ENCODE measurements around the gene UBN1. TPM values are rescaled to one million over a fixed set of nuclear protein-coding genes. Genes with fewer than 3 reads are reported as not detected.
A peak's percentile ranks its signal among the peaks of the same experiment; 100 is the strongest.

The UBN1 gene, protein sequence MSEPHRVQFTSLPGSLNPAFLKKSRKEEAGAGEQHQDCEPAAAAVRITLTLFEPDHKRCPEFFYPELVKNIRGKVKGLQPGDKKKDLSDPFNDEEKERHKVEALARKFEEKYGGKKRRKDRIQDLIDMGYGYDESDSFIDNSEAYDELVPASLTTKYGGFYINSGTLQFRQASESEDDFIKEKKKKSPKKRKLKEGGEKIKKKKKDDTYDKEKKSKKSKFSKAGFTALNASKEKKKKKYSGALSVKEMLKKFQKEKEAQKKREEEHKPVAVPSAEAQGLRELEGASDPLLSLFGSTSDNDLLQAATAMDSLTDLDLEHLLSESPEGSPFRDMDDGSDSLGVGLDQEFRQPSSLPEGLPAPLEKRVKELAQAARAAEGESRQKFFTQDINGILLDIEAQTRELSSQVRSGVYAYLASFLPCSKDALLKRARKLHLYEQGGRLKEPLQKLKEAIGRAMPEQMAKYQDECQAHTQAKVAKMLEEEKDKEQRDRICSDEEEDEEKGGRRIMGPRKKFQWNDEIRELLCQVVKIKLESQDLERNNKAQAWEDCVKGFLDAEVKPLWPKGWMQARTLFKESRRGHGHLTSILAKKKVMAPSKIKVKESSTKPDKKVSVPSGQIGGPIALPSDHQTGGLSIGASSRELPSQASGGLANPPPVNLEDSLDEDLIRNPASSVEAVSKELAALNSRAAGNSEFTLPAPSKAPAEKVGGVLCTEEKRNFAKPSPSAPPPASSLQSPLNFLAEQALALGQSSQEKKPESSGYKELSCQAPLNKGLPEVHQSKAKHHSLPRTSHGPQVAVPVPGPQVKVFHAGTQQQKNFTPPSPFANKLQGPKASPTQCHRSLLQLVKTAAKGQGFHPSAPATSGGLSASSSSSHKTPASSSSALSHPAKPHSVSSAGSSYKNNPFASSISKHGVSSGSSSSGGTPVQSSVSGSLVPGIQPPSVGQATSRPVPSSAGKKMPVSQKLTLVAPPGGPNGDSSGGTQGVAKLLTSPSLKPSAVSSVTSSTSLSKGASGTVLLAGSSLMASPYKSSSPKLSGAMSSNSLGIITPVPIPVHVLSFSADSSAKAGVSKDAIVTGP (N-terminal part only)
- total RNA-seq (10 to 100 TPM; 31.3 to 38.6 TPM), polyA plus RNA-seq (ENCODE audit: insufficient read length in 6 of 6) (10 to 100 TPM; 31.5 to 41.1 (median 36.4) TPM)
- long read RNA-seq, donor 1, partial matches to known transcripts: 21 of 22 reads
- long read RNA-seq, donor 1, other reads (novel, unspliced or antisense): 0 of 22 reads
- long read RNA-seq, donor 2, partial matches to known transcripts: 11 of 11 reads
- long read RNA-seq, donor 2, other reads (novel, unspliced or antisense): 0 of 11 reads
- long read RNA-seq, donor 3: 0 reads
- long read RNA-seq, donor 4, partial matches to known transcripts: 3 of 4 reads
- long read RNA-seq, donor 4, other reads (novel, unspliced or antisense): 1 of 4 reads
- long read RNA-seq, donor 5: 0 reads
- long read RNA-seq, donor 6: 0 reads
- long read RNA-seq, donor 7, full-length matches to known transcripts: 1 of 1 reads
- long read RNA-seq, donor 7, partial matches to known transcripts: 0 of 1 reads
- long read RNA-seq, donor 7, other reads (novel, unspliced or antisense): 0 of 1 reads
- long read RNA-seq, donor 8: 0 reads
- long read RNA-seq, donor 9: 0 reads
- long read RNA-seq, donor 10, partial matches to known transcripts: 42 of 60 reads
- long read RNA-seq, donor 10, other reads (novel, unspliced or antisense): 17 of 60 reads
- long read RNA-seq, donor 11: 0 reads
- long read RNA-seq, donor 12: 0 reads

DNA sequence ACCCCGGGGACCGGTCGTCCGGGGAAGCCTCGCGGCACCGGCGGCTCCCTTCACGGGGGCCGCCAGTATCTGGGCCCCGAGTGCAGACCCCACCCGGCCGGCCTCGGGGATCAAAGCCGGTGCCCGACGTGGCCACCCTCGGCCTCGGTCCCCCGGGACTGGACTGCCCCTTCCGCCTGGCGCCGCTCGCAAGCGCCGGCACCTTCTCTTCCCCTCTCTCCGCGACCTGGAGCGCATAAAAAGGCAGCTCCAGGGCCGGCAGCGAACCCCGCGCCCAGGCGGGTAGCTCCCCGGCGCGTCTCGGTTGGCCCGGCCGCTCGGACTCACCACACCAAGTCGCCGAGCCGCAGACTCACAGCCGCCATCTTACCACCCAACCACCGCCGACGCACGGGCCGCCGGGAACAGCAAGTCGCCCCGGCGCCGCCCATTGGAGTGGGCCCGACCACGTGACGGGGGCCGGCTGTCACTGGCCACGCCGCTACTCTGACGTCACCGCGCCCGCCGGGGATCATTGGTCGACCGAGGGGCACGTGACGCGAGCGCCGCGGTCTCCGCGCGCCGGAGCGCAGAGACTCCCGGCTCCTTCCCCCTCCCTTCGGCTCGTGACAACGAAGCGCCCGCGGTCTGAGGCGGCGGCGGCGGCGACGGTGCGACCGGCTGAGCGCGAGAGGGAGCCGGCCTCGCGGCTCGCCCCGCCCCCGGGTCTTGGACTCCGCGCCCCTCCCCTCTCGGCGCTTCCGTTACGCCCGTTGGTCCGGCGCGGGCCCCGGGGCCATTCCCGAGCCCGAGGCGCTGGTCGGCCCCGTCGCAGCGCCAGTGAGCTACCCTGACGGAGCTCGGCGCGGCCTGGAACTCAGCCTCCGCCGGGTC, at the start of gene UBN1, which contains the start of gene GLYR1:
UBN1 (plus strand) TSS at position 581 of the 873 bp plus-strand sequence. CDS start 5,437 bp downstream, outside the sequence.
GLYR1 (minus strand) TSS at position 388 of the 873 bp plus-strand sequence; CDS start at position 365, 23 bp downstream.
- ATAC-seq: peak; percentile 95
- intact Hi-C loops (cut with DNase I): no loop called here
- peak within 1 kb of the TSS; percentile 88 to 99 for H3K4me3 ChIP-seq
- peaks cover 28 to 64% of the 10 kb centered on the region in 2 donors for H3K4me1 ChIP-seq
- TF ChIP-seq, protein P1, sequence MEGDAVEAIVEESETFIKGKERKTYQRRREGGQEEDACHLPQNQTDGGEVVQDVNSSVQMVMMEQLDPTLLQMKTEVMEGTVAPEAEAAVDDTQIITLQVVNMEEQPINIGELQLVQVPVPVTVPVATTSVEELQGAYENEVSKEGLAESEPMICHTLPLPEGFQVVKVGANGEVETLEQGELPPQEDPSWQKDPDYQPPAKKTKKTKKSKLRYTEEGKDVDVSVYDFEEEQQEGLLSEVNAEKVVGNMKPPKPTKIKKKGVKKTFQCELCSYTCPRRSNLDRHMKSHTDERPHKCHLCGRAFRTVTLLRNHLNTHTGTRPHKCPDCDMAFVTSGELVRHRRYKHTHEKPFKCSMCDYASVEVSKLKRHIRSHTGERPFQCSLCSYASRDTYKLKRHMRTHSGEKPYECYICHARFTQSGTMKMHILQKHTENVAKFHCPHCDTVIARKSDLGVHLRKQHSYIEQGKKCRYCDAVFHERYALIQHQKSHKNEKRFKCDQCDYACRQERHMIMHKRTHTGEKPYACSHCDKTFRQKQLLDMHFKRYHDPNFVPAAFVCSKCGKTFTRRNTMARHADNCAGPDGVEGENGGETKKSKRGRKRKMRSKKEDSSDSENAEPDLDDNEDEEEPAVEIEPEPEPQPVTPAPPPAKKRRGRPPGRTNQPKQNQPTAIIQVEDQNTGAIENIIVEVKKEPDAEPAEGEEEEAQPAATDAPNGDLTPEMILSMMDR (IDR thresholded peaks at IDR 0.05): no peak
- peaks cover 0 to 34% of the 10 kb centered on the region in 2 donors for H3K36me3 ChIP-seq
- no peaks in the 10 kb centered on the region for H3K9me3 ChIP-seq
- peak within 1 kb of the TSS; percentile 95 to 100 for H3K27ac ChIP-seq
- DNase-seq: peak; percentile 96 to 99 (median 98)
- no peaks in the 10 kb centered on the region for H3K27me3 ChIP-seq

DNA sequence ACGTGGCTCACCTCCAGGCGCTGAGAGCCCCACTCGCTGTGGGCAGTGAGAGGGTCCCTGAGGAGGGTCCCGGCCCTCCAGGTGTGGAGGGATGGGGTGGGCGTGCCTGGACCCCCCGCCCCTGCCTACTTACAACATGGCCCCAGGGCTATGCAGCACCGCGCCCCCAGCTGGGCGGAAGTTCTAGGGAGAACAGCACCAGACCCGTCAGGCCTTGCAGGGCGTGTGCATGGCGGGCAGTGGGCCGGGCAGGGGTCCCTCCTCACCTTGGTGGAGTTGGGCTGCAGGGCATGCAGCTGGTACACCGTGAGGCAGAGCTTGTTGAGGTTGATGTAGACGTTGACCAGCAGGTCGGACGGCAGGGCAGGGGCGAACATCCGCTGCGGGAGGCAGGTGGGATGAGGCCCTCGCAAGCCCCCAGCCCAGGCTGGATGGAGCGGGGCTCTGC, 49.5 kb upstream of the UBN1 start:
- H3K36me3 ChIP-seq: peaks cover 0 to 39% of the 10 kb centered on the region in 2 donors
- ATAC-seq (no peak), DNase-seq (no peak)
- no peaks in the 10 kb centered on the region for H3K9me3 ChIP-seq
- H3K27ac ChIP-seq: no peak overlapping the region
- no peaks in the 10 kb centered on the region for H3K27me3 ChIP-seq
- no peak overlapping the region for H3K4me3 ChIP-seq
- intact Hi-C loops (cut with DNase I): no loop called here
- TF ChIP-seq, protein P1 (IDR thresholded peaks at IDR 0.05): no peak
- H3K4me1 ChIP-seq: peaks cover 14 to 24% of the 10 kb centered on the region in 2 donors

DNA sequence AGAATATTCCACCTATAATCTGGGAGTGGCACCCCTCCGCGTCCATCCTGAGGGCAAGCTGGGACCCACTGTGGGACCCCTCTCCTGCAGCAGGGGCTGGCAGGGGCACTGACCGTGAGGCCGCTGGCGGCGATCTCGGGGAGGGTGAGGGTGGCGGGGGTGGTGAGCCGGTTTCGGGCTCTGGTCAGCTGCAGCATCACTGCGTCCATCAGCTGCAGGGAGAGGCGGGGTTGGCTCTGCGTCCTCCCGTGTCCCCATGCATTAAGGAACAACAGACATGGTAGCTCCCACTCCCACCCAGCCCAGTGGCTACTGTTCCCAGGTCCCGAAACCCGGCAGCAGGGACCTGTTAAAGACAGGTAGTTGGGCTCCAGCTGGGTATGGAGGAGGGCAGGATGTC, 48.8 kb upstream of the UBN1 start:
- DNase-seq (no peak), ATAC-seq (no peak)
- Histone ChIP-seq H3K4me3 (no peak overlapping the region), H3K36me3 (peaks cover 0 to 39% of the 10 kb centered on the region in 2 donors), H3K27ac (no peak overlapping the region), H3K9me3 (no peaks in the 10 kb centered on the region), H3K27me3 (no peaks in the 10 kb centered on the region), H3K4me1 (peaks cover 18 to 30% of the 10 kb centered on the region in 2 donors)
- TF ChIP-seq, protein P1 (IDR thresholded peaks at IDR 0.05): no peak
- intact Hi-C loops (cut with DNase I): no loop called here

Measured in left lung (tissue), 14 donors.